UCSD-AML1 (cell line): ENCODE results near the gene MSI2.

Source experiments
- DNase-seq: peaks from one replicate; lab custom pipeline; 2025; ENCODE audit not compliant: unreplicated experiment; lab: John Stamatoyannopoulos, UW

MSI2 gene

GRCh38 chr17:57666946-57667345 lies 410.6 kb downstream of the MSI2 start:
- no peak for DNase-seq

GRCh38 chr17:57667461-57667923 lies 411.2 kb downstream of the MSI2 start:
- DNase-seq, result no peak

- DNase-seq, result no peak
Measured at GRCh38 chr17:57668332-57668731, 412.0 kb downstream of the MSI2 start.

GRCh38 chr17:57669671-57670529 lies 413.6 kb downstream of the MSI2 start:
- DNase-seq, result no peak

- no peak for DNase-seq
Measured at GRCh38 chr17:57670769-57671569, 414.6 kb downstream of the MSI2 start.

DNA sequence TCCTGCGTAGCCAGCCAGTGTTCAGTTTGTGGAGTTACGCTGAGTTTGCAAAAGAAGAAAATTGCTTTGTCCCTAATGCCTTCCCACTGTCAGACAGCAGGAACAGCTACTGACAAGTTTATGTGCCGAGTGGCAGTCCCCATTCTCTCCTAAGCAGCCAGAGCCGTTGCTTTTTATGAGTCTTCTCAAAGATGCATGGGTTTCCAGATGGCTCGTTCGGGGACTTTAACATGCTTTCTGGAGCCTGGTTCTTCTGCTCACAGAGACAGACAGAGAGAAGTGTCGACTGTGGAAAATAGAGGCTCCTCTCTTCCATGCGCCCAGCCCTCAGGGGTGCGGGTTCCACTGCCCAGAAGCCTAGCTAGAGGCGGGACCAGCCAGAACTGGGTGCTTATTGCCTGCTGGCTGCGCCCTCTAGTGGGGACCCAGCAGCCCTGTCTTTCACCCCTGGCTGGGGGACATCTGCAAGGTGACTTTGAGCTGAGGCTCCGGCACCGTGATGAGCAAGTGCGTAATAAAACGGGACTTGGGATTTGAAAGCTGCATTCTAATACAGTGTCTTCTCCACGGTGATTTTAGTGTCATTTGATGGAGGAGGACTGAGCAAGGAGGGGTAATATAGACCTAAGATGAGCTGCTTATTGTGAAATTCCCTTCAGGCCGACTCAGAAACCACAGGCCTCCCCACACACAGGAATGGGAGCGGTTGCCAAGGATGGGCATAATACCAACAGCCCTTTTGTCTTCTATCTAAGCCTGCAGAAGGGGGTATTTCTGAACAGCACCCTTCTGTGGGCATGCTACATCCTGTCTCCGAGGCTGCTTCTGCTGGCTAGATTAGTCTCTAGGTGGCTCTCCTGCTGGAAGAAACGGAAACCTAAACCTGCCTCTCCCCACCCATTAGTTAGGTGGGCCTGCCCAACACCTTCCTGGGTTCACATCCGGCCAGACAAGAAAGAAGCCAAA lies 415.6 kb downstream of the MSI2 start:
- peak; percentile 59 for DNase-seq

DNA sequence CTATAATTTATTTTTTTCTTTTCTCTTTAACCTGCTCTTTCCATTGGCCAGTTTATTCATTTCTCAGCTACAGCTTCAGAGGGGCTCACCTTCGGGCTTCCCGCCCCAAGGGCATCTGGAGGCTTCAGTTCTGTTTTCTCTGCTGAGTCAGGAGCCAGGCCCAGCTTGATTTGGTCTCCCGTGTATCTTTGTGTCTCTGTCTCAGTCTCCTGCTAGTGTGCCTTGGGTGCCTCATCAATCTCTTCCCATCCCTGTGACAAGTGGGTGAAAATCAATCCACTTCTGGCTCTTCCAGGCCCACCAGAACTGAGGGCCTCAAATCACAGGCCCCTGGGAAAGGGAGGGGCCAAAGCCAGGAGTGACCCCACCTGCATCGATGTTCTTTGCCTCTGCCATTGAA lies 416.6 kb downstream of the MSI2 start:
- no peak for DNase-seq

DNA sequence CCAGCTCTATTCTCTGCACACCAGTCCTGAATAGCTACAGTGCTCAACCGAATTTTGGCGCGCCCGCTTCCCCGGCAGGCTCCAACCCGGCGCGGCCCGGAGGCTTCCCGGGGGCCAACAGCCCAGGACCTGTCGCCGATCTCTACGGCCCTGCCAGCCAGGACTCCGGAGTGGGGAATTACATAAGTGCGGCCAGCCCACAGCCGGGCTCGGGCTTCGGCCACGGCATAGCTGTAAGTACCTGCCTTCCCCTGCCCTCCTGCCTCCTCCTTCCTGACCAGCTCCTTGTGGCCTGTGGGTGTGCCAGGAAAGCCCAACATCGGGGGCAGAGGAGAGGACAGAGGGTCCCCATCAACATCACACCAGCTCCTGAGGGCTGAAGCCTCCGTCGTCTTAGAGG lies 418.6 kb downstream of the MSI2 start:
- DNase-seq, result no peak

- no peak for DNase-seq
Measured at GRCh38 chr17:57675427-57676387, 419.4 kb downstream of the MSI2 start.

GRCh38 chr17:57676543-57676942 lies 420.2 kb downstream of the MSI2 start:
- no peak for DNase-seq

DNA sequence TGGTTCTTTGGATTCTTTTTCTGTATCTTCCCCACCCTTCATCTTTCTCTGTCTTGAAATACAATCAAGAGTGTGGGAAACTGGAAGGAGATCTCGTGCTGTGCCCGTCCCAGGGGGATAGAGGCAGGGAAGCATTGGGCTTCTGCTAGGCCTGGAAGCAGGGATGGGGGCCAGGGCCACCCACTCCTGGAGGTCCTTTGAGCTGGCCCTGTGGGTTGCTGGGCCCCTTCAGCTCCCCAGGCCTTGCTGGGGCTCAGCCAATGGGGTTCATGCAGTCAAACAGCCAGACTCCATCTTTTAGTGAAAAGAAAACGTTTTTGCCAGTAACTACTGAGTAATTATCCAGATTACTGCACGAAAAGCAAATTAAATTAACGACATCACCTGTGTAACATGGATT lies 421.0 kb downstream of the MSI2 start:
- DNase-seq, result no peak

DNA sequence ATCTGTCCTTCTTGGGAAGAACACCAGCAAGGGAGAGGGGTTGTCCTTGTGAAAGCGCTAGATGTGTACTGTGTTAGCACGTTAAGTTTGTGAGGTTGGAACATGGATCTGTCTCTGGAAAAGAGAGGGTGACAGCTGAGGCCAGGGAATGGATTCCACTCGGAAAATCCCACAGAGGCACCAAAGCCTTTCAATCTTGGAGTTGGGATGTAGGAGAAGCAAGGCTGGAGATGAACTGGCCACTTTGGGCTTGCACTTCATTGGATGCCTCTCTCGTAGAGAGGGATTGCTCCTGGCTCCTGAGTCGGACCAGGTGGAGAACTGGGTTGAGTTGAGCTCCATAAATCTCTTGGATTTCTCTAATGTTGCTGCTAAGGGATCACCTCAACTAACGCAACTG lies 421.5 kb downstream of the MSI2 start:
- DNase-seq, result no peak

DNA sequence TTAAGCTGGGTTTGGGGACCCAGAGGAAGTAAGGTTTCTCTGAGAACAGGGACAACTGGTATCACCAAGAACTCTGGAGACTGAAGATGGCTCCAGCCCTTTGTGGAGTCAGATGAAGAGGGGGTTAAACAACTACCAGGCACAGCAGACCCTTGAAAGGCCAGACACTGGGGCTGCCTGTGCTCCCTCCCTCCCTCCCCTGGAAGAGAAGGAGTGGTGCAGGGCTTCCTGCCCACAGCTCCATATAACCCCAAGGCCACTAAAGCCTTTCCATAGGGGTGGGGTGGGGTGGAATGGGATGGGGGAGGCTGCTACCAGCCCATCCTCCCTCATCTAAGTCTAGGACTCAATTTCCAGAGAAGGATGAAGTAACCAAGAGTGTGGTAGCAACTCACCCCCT lies 422.1 kb downstream of the MSI2 start:
- DNase-seq, result no peak

- no peak for DNase-seq
Measured at GRCh38 chr17:57679356-57679755, 423.0 kb downstream of the MSI2 start.

DNA sequence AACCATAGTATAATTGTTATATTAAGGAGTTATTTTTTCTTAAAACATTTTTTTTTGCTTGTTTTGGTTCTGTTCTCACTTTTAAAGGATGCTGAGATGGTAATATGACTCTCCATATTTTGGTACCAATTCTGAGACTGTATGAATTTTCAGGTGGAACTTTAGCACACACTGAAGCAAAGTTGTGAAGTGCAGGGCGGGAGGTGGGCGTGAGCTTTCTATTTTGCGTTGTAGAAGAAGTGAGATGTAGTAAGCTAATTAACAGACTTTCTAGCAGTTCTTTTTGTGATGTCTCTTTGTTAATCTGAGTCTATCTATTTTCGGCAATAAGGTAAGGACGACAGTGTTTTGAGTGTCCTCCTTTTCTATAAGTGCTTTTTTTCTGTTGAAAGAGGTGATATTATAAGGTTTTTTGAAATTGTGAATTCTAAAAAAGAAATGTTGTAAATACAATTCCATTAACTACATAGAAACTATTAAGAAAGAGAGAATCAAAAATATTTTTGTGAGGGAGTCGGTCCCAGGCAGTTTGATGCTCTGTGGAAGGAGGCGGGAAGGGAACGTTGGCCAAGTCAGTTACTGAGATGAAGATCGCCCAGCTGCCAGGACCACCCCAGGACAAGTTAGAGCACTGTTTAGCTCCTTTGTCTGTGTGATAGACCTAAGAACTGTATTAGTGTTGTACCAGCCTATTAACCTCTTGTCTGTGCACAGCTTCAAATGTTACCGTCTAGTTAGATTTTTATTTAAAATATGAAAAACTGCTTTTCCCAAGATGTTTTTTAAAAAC lies 423.8 kb downstream of the MSI2 start:
- DNase-seq, result no peak

DNA sequence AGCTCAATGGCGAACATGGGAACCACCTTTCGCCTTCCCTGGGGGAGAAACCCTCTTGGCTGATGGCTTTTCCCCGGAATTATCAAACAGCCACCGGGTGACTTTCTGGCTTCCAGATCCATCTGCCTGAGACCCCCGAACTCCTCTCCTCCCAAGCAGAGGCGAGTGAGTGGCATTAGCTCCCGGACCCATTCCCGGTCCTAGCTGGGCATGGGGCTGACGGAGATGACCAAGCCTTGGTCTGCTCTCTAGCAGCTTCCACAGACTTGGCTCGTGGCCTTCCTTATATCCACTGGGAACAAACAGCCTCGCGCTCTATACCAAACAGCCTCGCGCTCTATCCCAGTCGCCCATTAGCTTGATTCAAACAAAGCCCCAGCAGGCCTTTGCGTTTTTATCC lies 426.4 kb downstream of the MSI2 start:
- no peak for DNase-seq

DNA sequence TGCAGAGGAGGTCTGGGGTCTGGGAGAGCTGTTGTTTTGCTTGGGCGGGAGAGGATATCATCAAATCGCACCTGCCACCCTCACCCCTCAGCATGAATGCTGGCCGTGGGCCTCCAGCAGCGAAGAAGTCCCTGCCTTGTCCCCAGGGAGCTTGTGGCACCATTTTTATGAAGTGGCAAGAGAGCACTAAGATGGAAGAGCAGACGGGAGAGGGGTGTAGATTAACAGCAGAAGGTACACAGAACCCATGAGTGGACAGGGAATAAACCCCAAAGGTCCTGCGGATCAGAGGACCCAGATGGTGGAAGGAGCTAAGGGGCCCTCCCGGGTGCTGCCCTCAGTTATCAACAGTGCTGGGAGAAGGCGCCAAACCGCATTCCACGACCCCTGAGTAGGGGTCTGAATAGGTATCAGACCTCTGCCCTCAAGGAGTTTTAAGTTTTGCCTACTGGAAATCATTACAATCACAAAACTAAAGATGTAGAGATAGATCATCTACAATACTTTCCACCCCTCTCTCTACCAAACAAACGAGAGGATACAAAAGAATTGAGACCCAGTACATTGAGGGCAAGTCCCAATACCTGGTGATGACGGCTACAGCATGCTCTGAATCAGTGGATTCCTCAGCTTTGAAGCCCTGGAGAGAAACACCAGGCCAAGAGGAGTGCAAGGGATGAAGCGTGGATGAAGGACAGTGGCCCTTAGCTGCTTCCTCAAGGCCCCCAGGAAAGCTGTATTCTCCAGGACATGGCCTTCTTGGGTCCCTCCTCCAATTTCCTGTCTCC lies 428.6 kb downstream of the MSI2 start:
- DNase-seq, result no peak

- DNase-seq, result no peak
Measured at GRCh38 chr17:57685499-57686132, 429.3 kb downstream of the MSI2 start.
